ENCODE measurements around the gene LMNA.
A peak's percentile ranks its signal among the peaks of the same experiment; 100 is the strongest.
"Not testable (repeated sequence)": the region's sequence is repeated elsewhere in the genome, so short reads cannot be mapped to it uniquely, and the experiment has no call there.

Gene LMNA

DNA sequence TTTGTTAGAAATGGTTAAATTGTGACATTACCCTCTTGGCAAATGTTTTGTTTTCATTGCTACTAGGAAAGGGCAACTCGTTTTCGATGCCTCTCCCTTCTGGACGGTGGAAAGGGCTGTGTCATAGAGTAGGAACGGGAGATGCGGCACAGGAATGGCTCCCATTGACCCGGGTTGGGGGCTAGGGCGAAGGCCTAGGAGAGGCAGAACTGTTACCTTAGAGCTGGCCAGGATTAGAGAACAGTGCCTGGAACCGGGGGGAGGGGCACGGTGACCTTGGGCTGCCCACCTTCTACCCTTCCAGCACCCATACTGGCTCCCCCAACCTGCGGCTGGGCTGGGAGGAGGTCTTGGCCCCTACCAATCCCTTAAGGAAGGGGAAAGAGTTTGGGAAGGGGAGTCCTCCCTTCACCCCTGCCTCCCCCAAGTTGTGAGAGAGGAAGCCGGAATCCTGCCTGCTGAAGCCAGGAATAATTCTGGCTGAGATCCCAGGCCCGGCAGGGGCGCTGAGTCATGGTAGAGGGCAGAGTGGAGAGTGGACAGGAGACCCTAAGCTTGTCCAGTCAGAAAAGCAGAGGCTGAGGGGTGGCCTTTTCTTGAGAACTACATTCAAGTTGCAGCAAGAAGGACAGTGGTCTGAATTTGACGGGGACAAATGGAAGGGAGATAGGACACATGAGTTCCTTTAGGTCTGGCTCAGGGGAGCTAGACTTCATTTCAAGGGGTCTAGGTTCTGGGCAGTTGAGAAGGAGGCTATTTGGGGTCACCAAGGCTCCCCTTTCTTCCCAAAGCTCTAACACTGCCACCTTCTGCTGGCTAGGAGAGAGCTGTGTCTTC, 8.2 kb downstream of the LMNA start:
- TF ChIP-seq JUND (IDR thresholded peaks at IDR 0.05; ENCODE audit: low read depth): no peak
- in situ Hi-C loops (cut with HindIII; ENCODE audit: low pct_unique_long_range_greater_than_20kb, low sequenced_read_pairs): no loop called here
- DNase-seq (ENCODE audit: low read depth in 1 of 2, low spot score in 1 of 2): peak in 1 of 2 experiments; percentile 74

DNA sequence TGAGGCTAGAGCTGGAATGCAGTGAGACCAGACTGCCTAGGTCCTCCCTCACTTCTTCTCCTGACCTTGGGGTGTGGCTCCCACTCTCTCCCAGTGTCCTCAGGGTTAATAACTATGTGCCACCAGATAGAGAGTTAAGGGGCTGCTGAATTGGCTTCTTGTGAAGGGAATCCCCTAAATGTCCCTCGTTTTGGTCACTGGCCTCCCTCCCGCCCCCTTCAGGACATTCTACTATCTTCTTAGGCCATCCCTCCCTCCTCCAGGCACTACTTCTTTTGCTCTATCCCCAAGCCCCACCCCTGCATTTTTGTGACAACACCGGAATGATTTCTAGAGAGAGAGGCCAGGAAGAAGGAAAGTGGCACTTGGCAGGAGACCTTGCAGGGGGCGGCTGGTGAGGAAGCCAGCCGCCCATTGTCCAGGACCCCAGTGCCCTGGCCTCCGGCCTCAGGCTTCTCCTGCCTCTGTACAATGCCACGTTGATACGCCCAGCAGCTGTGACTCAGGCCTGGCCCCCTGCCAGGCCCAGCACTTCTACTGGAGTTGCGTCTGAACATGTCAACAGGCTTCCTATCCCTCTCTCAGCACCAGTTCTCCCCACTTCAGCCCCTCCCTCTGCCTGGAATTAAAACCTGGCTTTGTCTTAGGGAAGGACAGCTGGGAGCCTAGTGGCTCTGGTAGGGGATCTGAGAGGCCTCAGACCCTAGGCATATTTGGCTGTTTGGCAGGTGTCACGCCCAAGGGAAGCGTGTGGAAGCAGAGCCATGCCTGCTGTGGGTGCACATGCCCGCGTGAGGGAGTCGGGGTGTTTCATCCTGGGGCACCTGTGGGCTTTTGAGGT, 9.1 kb downstream of the LMNA start:
- no peak for TF ChIP-seq JUND (IDR thresholded peaks at IDR 0.05; ENCODE audit: low read depth)
- peak in 1 of 2 experiments; percentile 95 for DNase-seq (ENCODE audit: low read depth in 1 of 2, low spot score in 1 of 2)
- in situ Hi-C loops (cut with HindIII; ENCODE audit: low pct_unique_long_range_greater_than_20kb, low sequenced_read_pairs): no loop called here

GRCh38 chr1:156124557-156125483, 10.3 kb downstream of the LMNA start:
- DNase-seq (ENCODE audit: low read depth in 1 of 2, low spot score in 1 of 2): peak in 1 of 2 experiments; percentile 86
- TF ChIP-seq JUND (IDR thresholded peaks at IDR 0.05; ENCODE audit: low read depth): no peak
- in situ Hi-C loops (cut with HindIII; ENCODE audit: low pct_unique_long_range_greater_than_20kb, low sequenced_read_pairs): no loop called here

DNA sequence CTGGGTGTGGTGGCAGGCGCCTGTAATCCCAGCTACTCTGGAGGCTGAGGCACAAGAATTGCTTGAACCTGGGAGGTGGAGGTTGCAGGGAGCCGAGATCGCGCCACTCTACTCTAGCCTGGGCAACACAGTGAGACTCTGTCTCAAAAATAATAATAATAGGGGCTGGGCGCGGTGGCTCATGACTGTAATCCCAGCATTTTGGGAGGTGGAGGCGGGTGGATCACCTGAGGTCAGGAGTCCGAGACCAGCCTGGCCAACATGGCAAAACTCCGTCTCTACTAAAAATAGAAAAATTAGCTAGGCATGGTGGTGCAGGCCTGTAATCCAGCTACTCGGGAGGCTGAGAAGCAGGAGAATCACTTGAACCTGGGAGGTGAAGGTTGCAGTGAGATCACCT, 11.0 kb downstream of the LMNA start:
- DNase-seq (ENCODE audit: low read depth in 1 of 2, low spot score in 1 of 2); in situ Hi-C loops (cut with HindIII; ENCODE audit: low pct_unique_long_range_greater_than_20kb, low sequenced_read_pairs): not testable (repeated sequence)

DNA sequence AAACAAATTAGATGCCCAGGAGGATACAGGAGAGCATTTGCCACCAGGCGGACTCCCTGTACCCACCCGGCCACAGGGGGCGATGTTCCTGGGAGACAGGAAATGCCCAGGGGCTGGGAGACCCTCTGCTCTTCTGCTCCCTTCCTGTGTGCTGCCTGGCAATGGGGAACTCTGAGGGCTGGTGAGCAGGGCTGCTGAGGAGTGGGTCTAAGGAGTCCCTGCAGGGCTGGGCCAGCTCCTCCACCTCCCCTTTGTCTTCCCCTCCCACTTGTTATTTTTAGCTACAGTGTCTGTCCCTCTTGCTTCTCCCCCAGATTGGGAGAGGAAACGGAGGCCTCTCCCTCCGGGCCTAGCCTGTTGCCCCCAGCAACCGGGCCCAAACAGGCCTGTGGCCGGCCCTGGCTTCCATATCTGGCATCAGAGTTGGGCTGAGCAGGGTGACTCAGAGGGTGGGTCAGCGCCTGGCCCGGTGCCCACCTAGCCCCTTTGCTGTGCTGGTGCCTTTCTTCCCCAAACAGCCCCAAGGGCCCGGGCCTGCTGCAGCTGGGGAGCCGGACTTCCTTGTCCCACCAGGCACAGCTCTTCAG, 11.6 kb downstream of the LMNA start:
- no peak for TF ChIP-seq JUND (IDR thresholded peaks at IDR 0.05; ENCODE audit: low read depth)
- DNase-seq (ENCODE audit: low read depth in 1 of 2, low spot score in 1 of 2): no peak
- in situ Hi-C loops (cut with HindIII; ENCODE audit: low pct_unique_long_range_greater_than_20kb, low sequenced_read_pairs): no loop called here

- in situ Hi-C loops (cut with HindIII; ENCODE audit: low pct_unique_long_range_greater_than_20kb, low sequenced_read_pairs): no loop called here
- TF ChIP-seq JUND (IDR thresholded peaks at IDR 0.05; ENCODE audit: low read depth): no peak
- no peak for DNase-seq (ENCODE audit: low read depth in 1 of 2, low spot score in 1 of 2)
Measured at GRCh38 chr1:156126630-156127534, 12.4 kb downstream of the LMNA start.

- TF ChIP-seq JUND (IDR thresholded peaks at IDR 0.05; ENCODE audit: low read depth): no peak
- no peak for DNase-seq (ENCODE audit: low read depth in 1 of 2, low spot score in 1 of 2)
- in situ Hi-C loops (cut with HindIII; ENCODE audit: low pct_unique_long_range_greater_than_20kb, low sequenced_read_pairs): no loop called here
Measured at GRCh38 chr1:156128308-156128653, 13.8 kb downstream of the LMNA start.

DNA sequence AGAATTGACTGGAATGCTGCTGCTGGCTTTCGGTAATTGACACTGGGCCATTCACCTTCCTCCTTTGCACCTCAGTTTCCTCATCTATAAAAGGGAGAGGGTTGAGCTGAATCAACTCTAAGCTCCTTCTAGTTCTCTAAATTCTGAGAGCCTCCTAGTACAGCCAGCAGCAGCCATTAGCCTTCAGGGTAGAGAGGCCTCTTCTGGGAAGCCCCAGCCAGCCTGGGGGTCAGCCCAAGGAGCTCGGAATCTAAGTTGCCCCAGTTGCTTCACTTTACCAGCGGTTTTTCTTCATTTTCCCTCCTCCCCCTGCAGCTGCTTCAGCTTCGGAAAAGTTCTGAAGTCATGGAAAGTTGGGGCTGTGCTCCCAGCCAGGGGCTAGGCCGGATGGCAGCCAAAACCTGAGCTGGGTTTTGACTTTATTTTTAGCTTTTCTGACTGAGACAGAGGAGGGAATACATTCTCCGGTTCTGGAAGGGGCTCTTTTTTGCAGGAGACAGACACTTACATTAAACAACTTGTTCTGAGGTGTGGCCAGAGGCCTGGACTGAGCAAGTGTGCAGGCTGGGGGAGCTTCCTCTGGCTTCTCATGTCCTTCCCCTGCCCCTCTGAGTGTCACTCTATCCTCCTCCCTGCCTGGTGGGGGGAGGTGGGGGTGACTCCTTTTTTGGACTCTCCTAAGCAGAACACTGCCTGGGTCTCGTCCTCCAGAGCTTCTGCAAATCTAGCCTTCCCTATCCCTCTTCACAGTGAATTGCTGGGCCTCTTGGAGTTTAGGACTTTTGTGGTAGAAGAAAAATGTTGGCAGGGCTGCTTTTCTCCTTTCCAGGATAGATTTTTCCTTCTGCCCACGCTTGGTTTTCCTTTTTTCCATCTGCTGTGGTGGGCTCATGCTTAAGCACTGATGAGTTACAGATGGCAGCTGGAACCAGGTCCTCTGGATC, 14.4 kb downstream of the LMNA start:
- DNase-seq (ENCODE audit: low read depth in 1 of 2, low spot score in 1 of 2): no peak
- no peak for TF ChIP-seq JUND (IDR thresholded peaks at IDR 0.05; ENCODE audit: low read depth)
- in situ Hi-C loops (cut with HindIII; ENCODE audit: low pct_unique_long_range_greater_than_20kb, low sequenced_read_pairs): no loop called here

GRCh38 chr1:156129687-156130577, 15.4 kb downstream of the LMNA start:
- peak in 1 of 2 experiments; percentile 92 for DNase-seq (ENCODE audit: low read depth in 1 of 2, low spot score in 1 of 2)
- no peak; the same call in 1 of the 2 replicates for TF ChIP-seq JUND (IDR thresholded peaks at IDR 0.05; ENCODE audit: low read depth)
- in situ Hi-C loops (cut with HindIII; ENCODE audit: low pct_unique_long_range_greater_than_20kb, low sequenced_read_pairs): no loop called here

Measured in T47D (cell line).